Inferior parietal cortex (tissue), 1 donor: ENCODE results near the gene CTNNA3.

Source experiments
- DNase-seq: peaks from one replicate; pipeline ENCODE4 v3.0.0-alpha.2; 2016; ENCODE audit errors: extremely low spot score

CTNNA3 gene

DNA sequence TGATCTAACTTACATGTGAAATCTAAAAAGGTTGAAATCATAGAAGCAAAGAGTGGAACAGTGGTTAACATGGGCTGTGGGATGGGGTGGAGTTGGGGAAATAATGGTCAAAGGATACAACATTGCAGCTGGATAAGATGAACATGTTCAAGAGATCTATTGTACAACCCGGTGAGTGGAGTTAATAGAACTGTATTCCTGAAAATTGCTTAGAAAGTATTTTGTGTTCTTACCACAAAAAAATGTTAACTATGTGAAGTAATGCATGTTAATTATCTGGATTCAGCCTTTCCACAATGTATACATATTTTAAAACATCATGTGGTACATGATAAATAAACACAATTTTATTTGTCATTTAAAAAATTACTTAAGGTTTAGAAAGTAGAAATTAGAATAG lies 1041.1 kb downstream of the CTNNA3 start:
- DNase-seq, result no peak

DNA sequence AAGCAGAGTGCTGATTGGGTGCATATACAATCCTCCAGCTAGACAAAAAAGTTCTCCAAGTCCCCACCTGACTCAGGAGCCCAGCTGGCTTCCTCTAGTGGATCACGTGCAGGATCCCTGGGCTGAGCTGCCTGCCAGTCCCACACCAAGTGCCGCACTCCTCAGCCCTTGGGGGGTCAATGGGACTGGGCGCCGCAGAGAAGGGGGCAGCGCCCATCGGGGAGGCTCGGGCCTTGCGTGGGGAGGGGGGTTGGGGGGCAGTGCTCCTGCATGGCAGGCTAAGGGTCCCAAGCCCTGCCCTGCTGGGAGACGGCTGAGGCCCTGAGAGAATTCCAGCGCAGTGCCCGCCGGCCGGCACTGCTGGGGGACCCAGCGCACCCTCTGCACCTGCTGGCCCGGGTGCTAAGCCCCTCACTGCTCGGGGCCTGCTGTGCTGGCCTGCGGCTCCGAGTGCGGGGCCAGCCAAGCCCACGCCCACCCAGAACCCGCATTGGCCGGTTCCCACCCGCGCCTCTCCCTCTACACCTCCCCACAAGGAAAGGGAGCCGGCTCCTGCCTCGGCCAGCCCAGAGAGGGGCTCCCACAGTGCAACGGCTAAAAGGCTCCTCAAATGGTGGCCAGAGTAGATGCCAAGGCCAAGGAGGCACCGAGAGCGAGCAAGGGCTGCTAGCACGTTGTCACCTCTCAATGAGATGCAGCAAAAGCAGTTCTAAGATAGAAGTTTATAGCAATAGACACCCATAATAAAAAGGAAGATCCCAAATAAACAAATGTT lies 1044.5 kb downstream of the CTNNA3 start:
- no peak for DNase-seq

GRCh38 chr10:66649626-66650025 lies 1046.4 kb downstream of the CTNNA3 start:
- no peak for DNase-seq

GRCh38 chr10:66642217-66642616 lies 1053.8 kb downstream of the CTNNA3 start:
- DNase-seq, result no peak

DNA sequence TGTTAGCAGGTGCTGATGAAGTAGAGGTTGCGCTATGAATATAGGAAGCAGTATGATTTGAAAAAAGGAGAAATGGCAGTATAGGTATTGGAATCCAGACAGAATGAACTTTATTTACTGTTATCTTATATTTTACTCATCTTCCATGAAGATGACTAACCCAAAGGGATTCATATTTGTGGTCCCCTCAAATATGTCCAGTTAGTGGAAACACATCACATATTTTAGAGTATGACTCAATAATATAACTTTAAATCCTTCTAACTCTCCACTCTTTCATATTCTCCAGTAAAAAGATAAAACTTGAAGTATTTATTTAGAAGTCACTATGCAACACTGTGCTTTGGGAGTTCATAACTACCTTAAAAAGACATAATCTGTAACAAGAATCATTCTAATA lies 1056.6 kb downstream of the CTNNA3 start:
- no peak for DNase-seq

- DNase-seq, result no peak
These were observed 1058.5 kb downstream of the CTNNA3 start for GRCh38 chr10:66637273-66638036.

GRCh38 chr10:66629996-66630395 lies 1066.0 kb downstream of the CTNNA3 start:
- no peak for DNase-seq

GRCh38 chr10:66627156-66627555 lies 1068.8 kb downstream of the CTNNA3 start:
- no peak for DNase-seq

- DNase-seq, result no peak
These were observed 1070.0 kb downstream of the CTNNA3 start for GRCh38 chr10:66625709-66626590.

DNA sequence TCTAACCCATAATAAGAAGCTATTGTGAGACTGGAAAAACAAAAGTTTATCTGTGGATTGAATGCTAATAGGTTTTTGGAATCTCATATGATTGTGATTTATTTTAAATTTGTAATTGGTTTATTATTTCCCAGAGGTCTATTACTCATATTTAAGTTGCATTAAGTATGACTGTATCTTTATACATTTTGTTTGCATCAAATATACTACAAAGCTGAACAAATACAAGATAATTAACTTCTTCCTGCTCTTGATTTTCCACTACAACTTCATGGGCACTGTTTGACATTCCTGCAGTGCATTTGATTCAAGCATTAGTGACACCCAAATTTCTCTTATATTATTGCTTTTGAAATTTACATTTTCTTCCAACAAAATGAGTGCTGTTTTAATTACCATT lies 1073.9 kb downstream of the CTNNA3 start:
- DNase-seq, result no peak

DNA sequence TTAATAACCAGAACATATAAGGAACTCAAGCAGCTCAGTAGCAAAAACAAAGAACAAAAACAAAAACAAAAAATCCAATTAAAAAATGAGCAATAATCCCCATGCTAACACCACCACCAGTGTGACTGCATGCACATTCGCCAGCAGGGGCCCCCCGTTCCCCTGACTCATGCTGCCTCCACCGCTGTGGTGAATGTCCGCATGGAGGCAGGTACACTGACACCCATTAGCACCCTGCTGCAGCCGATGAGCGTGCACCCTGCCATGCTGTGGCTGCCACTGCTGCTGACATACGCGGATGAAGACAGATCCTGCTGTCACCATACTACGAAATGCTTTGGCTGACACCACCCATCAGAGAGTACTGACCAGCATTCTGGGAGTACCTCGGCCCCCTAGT lies 1091.8 kb downstream of the CTNNA3 start:
- no peak for DNase-seq

DNA sequence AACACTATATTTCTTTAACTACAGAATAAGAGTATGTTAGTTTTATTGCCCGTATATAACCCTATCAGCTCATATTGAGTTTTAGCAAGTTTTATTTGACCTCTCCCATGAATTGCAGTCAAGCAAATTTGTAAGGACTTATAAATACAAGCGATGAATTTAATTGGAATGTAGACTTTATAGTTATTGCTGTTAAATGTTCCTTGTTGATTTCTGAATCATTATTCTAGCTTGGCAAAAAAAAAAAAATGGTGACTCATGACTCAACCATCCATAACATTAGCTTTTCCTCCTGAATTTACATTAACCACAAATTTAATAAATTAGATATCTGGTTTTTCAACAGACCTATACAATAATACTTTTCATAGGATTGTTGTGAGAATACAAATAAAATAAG lies 1104.1 kb downstream of the CTNNA3 start:
- no peak for DNase-seq

GRCh38 chr10:66587680-66588050 lies 1108.3 kb downstream of the CTNNA3 start:
- DNase-seq, result no peak

DNA sequence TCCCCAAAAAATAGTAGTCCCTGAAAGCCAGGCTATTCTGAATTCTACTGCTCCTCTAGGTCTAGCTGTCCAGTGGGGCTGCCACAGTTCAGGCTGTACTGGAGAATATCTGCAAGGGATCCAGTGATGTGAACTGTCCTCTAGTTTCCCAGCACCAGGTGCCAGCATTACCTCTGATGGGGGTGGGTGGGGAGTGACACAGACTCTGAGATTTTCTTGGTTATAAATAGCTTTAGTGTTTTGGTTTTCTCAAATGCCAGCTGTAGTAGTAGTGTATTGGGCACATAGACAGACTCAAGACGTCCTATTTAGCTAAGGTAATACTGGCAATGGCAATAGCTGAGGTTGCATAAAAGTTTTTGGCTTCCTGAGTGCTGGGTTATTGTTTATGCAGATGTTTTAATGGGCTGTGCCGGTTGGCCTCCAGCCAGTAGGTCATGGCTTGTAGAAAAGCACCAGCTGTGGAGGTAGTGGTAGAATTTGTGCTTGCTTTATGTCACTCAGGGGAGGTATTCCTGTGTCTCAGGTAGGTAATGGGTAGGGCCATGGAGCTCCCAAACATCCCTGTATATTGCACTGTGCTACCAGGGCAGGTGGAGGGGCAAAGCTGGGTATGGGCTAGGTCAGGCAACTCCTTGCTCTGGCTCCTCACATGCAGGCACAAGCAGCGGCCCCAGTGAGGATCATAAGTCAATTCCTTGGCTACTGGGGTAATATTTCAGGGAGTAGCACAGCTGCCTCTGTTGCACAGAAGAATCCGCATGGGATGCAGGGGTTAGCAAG lies 1108.9 kb downstream of the CTNNA3 start:
- DNase-seq, result no peak

DNA sequence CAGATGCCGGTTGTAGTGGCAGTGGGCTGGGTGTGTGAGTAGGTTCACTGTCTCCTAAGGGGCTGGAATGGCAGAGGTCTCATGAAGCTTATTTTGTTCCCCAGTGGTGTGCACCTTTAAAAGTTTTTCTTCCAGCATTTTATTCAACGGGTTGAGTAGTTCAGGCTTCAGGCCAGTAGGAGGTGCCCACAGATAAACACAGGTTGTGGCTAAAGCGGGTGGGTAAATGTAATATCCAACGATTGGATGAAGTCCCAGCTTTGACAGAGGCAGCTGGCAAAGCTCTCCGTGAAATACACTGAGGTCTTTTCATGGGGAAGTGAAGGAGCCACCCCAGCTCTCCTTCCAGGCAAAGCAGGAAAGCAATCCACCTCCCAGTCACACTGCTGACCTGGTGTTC lies 1109.9 kb downstream of the CTNNA3 start:
- DNase-seq, result no peak

DNA sequence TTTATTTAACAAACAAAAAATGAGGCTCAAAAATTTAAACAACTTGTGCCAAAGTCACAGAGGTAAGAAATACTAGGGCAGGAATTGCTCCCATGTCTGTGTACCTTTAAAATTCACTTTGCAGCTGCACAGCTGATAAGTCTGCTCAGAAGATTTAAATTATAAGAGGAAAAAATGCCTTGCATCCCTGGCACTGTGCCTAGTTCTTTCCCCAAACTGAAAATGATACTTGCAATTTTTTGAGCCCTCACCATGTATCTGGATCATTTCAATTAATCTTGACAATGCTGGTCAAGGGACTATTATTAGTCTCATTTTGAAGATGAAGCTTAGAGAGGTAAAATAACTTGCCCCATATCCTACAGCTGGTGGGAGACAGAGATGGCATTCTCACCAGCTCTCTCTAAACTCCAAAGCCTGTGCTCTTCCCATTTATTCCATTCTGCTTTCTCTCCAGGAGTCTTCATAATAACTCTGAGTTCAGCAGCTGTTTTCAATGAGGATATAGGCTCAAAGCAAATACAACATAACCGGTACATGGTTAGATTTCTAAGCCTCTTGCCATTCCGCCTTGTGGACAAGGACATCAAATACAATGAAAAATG lies 1120.6 kb downstream of the CTNNA3 start:
- no peak for DNase-seq

GRCh38 chr10:66572700-66573099 lies 1123.3 kb downstream of the CTNNA3 start:
- DNase-seq, result no peak

DNA sequence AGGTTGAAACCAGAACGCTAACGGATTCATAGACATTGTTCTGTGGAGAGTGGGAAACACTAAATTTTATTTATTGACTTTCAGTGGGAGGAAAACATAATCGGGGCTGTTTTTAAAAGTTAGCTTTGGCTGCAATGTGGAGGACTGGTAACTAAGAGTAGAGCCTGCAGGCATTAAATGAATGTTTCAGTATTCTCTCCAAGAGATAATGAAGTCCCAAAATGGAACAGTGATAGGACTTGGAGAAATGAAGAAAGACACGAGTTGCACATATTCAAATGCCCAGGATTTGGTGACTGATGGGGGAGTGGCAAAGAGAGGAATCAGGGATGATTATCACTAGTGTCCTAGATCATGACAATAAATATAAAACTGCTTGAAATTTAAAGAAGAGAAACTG lies 1130.0 kb downstream of the CTNNA3 start:
- DNase-seq, result no peak

DNA sequence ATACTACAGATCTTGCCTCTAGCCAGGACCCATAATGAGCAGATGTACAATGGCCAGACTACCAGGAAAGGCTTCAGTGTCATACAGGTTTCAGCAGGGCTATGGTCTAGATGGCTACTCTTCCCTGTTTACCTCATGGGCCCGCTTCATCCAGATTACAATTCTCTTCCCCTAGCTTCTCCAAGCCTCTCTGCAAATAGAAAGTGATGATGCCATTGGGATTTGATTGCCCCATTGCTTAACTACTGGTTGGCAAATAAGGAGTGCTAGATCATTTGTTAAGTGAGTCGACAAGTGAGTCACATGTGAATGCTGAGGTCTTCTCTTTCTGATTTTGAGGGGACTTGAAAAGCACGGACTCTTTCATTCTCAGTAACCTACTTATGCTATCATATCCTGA lies 1131.7 kb downstream of the CTNNA3 start:
- no peak for DNase-seq

DNA sequence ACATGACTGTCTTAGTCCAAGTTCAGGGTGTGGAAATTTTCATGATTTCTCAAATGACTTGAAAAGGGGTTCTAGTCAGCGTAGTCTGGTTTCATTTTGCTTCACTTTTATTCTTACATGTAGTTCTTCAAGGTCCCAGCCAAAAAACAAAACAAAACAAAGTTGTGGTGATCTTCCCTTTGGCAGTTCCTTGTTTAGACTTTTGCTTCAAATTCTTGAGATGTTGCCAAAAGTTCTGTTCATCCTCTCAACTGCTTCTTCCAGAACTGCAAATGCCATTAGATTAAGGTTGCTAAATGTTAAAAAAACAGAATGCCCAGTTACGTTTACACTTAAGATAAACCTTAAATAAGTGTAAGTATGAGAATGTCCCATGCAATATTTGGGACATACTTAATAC lies 1140.9 kb downstream of the CTNNA3 start:
- no peak for DNase-seq

DNA sequence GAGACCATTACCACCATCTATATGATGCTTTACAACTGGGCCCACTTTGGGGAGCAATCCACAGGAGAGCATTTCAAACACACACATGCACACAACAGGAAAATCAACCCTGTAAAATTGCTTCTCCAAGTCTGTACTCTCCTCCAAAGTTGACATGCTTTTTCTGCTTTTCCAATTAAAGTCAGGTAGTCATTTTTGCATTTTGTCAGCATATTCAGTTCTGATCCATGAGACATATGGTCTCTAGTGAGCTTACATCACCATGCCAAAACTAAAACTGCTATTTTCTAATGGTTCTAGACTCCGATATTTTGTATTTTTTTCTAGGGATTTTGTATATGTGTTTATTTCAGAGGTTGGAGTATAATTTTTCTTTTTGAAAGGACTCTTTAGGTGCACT lies 1143.7 kb downstream of the CTNNA3 start:
- DNase-seq, result no peak
